Sigmoid colon (tissue), 7 donors: Measurements from ENCODE around the gene KLHL8. TPM values are rescaled to one million over a fixed set of nuclear protein-coding genes. Genes with fewer than 3 reads are reported as not detected.

Experiments
- DNase-seq: peaks from one replicate; pipeline ENCODE4 v3.0.0-alpha.2; 2019
- H3K27ac ChIP-seq, 4 donors: fragments of 200-600 bp; sonication (generic); one replicate each; pipeline ENCODE4 v1.5.1; 2016 to 2019; ENCODE audit warnings: mild to moderate bottlenecking in 1 of 4
- H3K27me3 ChIP-seq, 3 donors: fragments of 200-600 bp; sonication (generic); one replicate each; pipeline ENCODE4 v1.5.1; 2019; ENCODE audit warnings: mild to moderate bottlenecking in 1 of 3
- H3K36me3 ChIP-seq, 4 donors: fragments of 200-600 bp; sonication (generic); one replicate each; pipeline ENCODE4 v1.5.1; 2016 to 2019
- H3K4me1 ChIP-seq, 4 donors: fragments of 200-600 bp; sonication (generic); one replicate each; pipeline ENCODE4 v1.5.1; 2017 to 2019
- H3K4me3 ChIP-seq, 4 donors: fragments of 200-600 bp; sonication (generic); one replicate each; pipeline ENCODE4 v1.5.1; 2017 to 2019; ENCODE audit warnings: mild to moderate bottlenecking in 2 of 4, moderate library complexity in 1 of 4
- H3K9me3 ChIP-seq, 4 donors: fragments of 200-600 bp in 3 of 4; sonication (generic) in 3 of 4; one replicate each; pipeline versions ENCODE4 v1.5.1 to v1.6.1; 2013 to 2019
- CTCF ChIP-seq, 4 experiments: fragments of 450-650 bp in 3 of 4; fragments of 200-600 bp in 1 of 4; IDR thresholded peaks; one replicate each; pipeline ENCODE4 v1.5.1; 2016 to 2019; ENCODE audit warnings: antibody characterized with exemption in 4 of 4, mild to moderate bottlenecking in 3 of 4, moderate library complexity in 2 of 4
- EP300 ChIP-seq, 4 donors: sonication (generic); formaldehyde crosslinking; IDR thresholded peaks; one replicate each; pipeline ENCODE4 v1.6.1; 2017; ENCODE audit warnings: antibody characterized with exemption in 4 of 4
- POLR2A ChIP-seq, 2 donors: fragments of 450-650 bp; IDR thresholded peaks; one replicate each; pipeline ENCODE4 v1.6.1; 2016; ENCODE audit warnings: antibody characterized with exemption in 2 of 2, mild to moderate bottlenecking in 2 of 2, moderate library complexity in 2 of 2
- POLR2AphosphoS5 ChIP-seq, 4 donors: sonication (generic); formaldehyde crosslinking; IDR thresholded peaks; one replicate each; pipeline ENCODE4 v1.6.1; 2017; ENCODE audit warnings: antibody characterized with exemption in 4 of 4
- WGBS, 2 donors: extraction: QIAGEN DNeasy Blood & Tissue Kit; methylation state at CpG; one replicate each; pipeline ENCODE4 v1.1.7; 2013; 5-methylcytosine and 5-hydroxymethylcytosine counted together
- intact Hi-C: fragments of 100-400 bp; cut with DNase I; formaldehyde crosslinking; loops from one replicate; pipeline ENCODE4 v1.15.1; 2023
- polyA plus RNA-seq, 3 donors: library from polyadenylated mRNA; stranded (reverse); fragments of 200-250 nt; gene quantifications; one replicate each; pipeline ENCODE4 v1.2.3, GENCODE V29; 2013
- total RNA-seq, 4 donors: library from RNA; depleted of rRNA; stranded (reverse); fragments of >200 nt; gene quantifications; one replicate each; pipeline ENCODE4 v1.1.0, GENCODE V29; 2016
- donor health status: healthy with polysubstance abuse.
- donor health status: Bipolar disorder and iron deficiency.
- donor health status: healthy.

KLHL8 gene
- total and polyA plus RNA-seq, 7 donors: 6.4 to 21.4 (median 9.6) TPM

- TF ChIP-seq POLR2A (IDR thresholded peaks at IDR 0.05) (no peak), EP300 (IDR thresholded peaks at IDR 0.05) (no peak), CTCF (IDR thresholded peaks at IDR 0.05) (no peak), POLR2AphosphoS5 (IDR thresholded peaks at IDR 0.05) (no peak)
- H3K4me1 ChIP-seq: no peaks in the 10 kb centered on the region
- peaks cover 0 to 7% (median 0%) of the 10 kb centered on the region in 4 donors for H3K36me3 ChIP-seq
- DNase-seq: no peak
- no peak overlapping the region for H3K27ac ChIP-seq
- no peak overlapping the region for H3K4me3 ChIP-seq
- WGBS, 2 donors: 93 to 96% methylated on average over 2 of the region's 2 CpGs
- no peaks in the 10 kb centered on the region for H3K27me3 ChIP-seq
- H3K9me3 ChIP-seq: no peaks in the 10 kb centered on the region
- intact Hi-C loops: no loop called here
Measured at GRCh38 chr4:87180767-87181166, 39.7 kb downstream of the KLHL8 start.

- WGBS, 2 donors: 79 to 81% methylated on average over 1 of the region's 1 CpG
- Histone ChIP-seq H3K36me3 (peaks cover 0 to 7% (median 0%) of the 10 kb centered on the region in 4 donors), H3K27ac (no peak overlapping the region), H3K9me3 (no peaks in the 10 kb centered on the region), H3K4me3 (no peak overlapping the region), H3K4me1 (no peaks in the 10 kb centered on the region), H3K27me3 (no peaks in the 10 kb centered on the region)
- TF ChIP-seq EP300 (IDR thresholded peaks at IDR 0.05): no peak
- DNase-seq: no peak
- intact Hi-C loops: no loop called here
Measured at GRCh38 chr4:87179751-87180150, 40.7 kb downstream of the KLHL8 start.

GRCh38 chr4:87174672-87175071 is 45.7 kb downstream of the KLHL8 start:
- WGBS, 2 donors: 92 to 96% methylated on average over 2 of the region's 2 CpGs
- TF ChIP-seq CTCF (IDR thresholded peaks at IDR 0.05) (no peak), POLR2A (IDR thresholded peaks at IDR 0.05) (no peak), POLR2AphosphoS5 (IDR thresholded peaks at IDR 0.05) (no peak), EP300 (IDR thresholded peaks at IDR 0.05) (no peak)
- intact Hi-C loops: no loop called here
- Histone ChIP-seq H3K36me3 (peaks cover 0 to 15% (median 0%) of the 10 kb centered on the region in 4 donors), H3K9me3 (no peaks in the 10 kb centered on the region), H3K27me3 (no peaks in the 10 kb centered on the region), H3K4me3 (no peak overlapping the region), H3K27ac (no peak overlapping the region), H3K4me1 (no peaks in the 10 kb centered on the region)
- DNase-seq: no peak

- H3K9me3 ChIP-seq: no peaks in the 10 kb centered on the region
- intact Hi-C loops: no loop called here
- no peak for DNase-seq
- 98 to 99% methylated on average over 2 of the region's 2 CpGs for WGBS, 2 donors
- H3K36me3 ChIP-seq: peaks cover 0 to 16% (median 0%) of the 10 kb centered on the region in 4 donors
- no peaks in the 10 kb centered on the region for H3K27me3 ChIP-seq
- H3K4me3 ChIP-seq: no peak overlapping the region
- no peak for TF ChIP-seq EP300 (IDR thresholded peaks at IDR 0.05)
- no peak for TF ChIP-seq POLR2AphosphoS5 (IDR thresholded peaks at IDR 0.05)
- no peak for TF ChIP-seq CTCF (IDR thresholded peaks at IDR 0.05)
- TF ChIP-seq POLR2A (IDR thresholded peaks at IDR 0.05): no peak
- no peak overlapping the region for H3K27ac ChIP-seq
- H3K4me1 ChIP-seq: no peaks in the 10 kb centered on the region
Measured at GRCh38 chr4:87171944-87172343, 48.5 kb downstream of the KLHL8 start.

GRCh38 chr4:87166296-87166854 is 54.0 kb downstream of the KLHL8 start:
- no peak for DNase-seq
- peaks cover 0 to 24% (median 4%) of the 10 kb centered on the region in 4 donors for H3K36me3 ChIP-seq
- no peak overlapping the region for H3K27ac ChIP-seq
- TF ChIP-seq EP300 (IDR thresholded peaks at IDR 0.05): no peak
- TF ChIP-seq POLR2AphosphoS5 (IDR thresholded peaks at IDR 0.05): no peak
- TF ChIP-seq CTCF (IDR thresholded peaks at IDR 0.05): no peak
- TF ChIP-seq POLR2A (IDR thresholded peaks at IDR 0.05): no peak
- H3K9me3 ChIP-seq: no peaks in the 10 kb centered on the region
- H3K4me3 ChIP-seq: no peak overlapping the region
- 90 to 95% methylated on average over 3 of the region's 3 CpGs for WGBS, 2 donors
- intact Hi-C loops: no loop called here
- no peaks in the 10 kb centered on the region for H3K27me3 ChIP-seq
- no peaks in the 10 kb centered on the region for H3K4me1 ChIP-seq
